Measurements from ENCODE around the gene INO80E. TPM values are rescaled to one million over a fixed set of nuclear protein-coding genes. Genes with fewer than 3 reads are reported as not detected.

The INO80E gene
- total RNA-seq, 4 donors from 2014 or later, result 45.4 to 74.8 (median 55.5) TPM

GRCh38 chr16:30006659-30007377, 10.8 kb downstream of the INO80E start:
- Histone ChIP-seq H3K4me1 (peaks cover 3 to 9% of the 10 kb centered on the region in 2 donors), H3K36me3 (no peaks in the 10 kb centered on the region), H3K4me3 (no peak overlapping the region), H3K27ac (no peak overlapping the region), H3K27me3 (peaks cover 30 to 34% (median 30%) of the 10 kb centered on the region in 3 donors), H3K9me3 (no peaks in the 10 kb centered on the region)
- no peak for ATAC-seq
- TF ChIP-seq POLR2A (IDR thresholded peaks at IDR 0.05), result no peak
- TF ChIP-seq CTCF (IDR thresholded peaks at IDR 0.05 in 4 of 5, conservative IDR thresholded peaks at IDR 0.05 in 1 of 5), result no peak
- DNase-seq, result no peak
- intact Hi-C loops (cut with DNase I; ENCODE audit: low total_unique reads), result no loop called here
- in situ Hi-C loops (cut with MboI; ENCODE audit: low sequenced_read_pairs in 4 of 4), result loop anchor here in 1 of 4 donors (25.0 kb wide), 1 partner anchor 320 kb away; the partner anchor contains the start of gene QPRT

GRCh38 chr16:30007378-30007895, 11.4 kb downstream of the INO80E start:
- no peak for TF ChIP-seq POLR2A (IDR thresholded peaks at IDR 0.05)
- no peak for ATAC-seq
- intact Hi-C loops (cut with DNase I; ENCODE audit: low total_unique reads), result no loop called here
- no peak for DNase-seq
- Histone ChIP-seq H3K36me3 (no peaks in the 10 kb centered on the region), H3K4me3 (no peak overlapping the region), H3K27me3 (peaks cover 35 to 40% (median 36%) of the 10 kb centered on the region in 3 donors), H3K27ac (no peak overlapping the region), H3K4me1 (peaks cover 3 to 9% of the 10 kb centered on the region in 2 donors), H3K9me3 (no peaks in the 10 kb centered on the region)
- in situ Hi-C loops (cut with MboI; ENCODE audit: low sequenced_read_pairs in 4 of 4), result loop anchor here in 1 of 4 donors (25.0 kb wide), 1 partner anchor 320 kb away; the partner anchor contains the start of gene QPRT

GRCh38 chr16:30009085-30009862, 13.2 kb downstream of the INO80E start:
- H3K4me3 ChIP-seq, result no peak overlapping the region
- H3K27ac ChIP-seq, result no peak overlapping the region
- no peak for ATAC-seq
- intact Hi-C loops (cut with DNase I; ENCODE audit: low total_unique reads) (no loop called here), in situ Hi-C loops (cut with MboI; ENCODE audit: low sequenced_read_pairs in 4 of 4) (loop anchor here in 1 of 4 donors (25.0 kb wide), 1 partner anchor 322 kb away; the partner anchor contains the start of gene QPRT)
- no peaks in the 10 kb centered on the region for H3K9me3 ChIP-seq
- H3K4me1 ChIP-seq, result peaks cover 3 to 9% of the 10 kb centered on the region in 2 donors
- no peak for DNase-seq
- H3K36me3 ChIP-seq, result no peaks in the 10 kb centered on the region
- TF ChIP-seq POLR2A (IDR thresholded peaks at IDR 0.05), result no peak
- no peak for TF ChIP-seq CTCF (IDR thresholded peaks at IDR 0.05 in 4 of 5, conservative IDR thresholded peaks at IDR 0.05 in 1 of 5)
- H3K27me3 ChIP-seq, result peaks cover 36 to 40% (median 37%) of the 10 kb centered on the region in 3 donors

- Histone ChIP-seq H3K4me1 (peaks cover 3 to 9% of the 10 kb centered on the region in 2 donors), H3K27ac (no peak overlapping the region), H3K27me3 (peaks cover 36 to 40% (median 37%) of the 10 kb centered on the region in 3 donors), H3K4me3 (peak overlapping the region in 3 of 4 donors; percentile 7 to 23 (median 18)), H3K9me3 (no peaks in the 10 kb centered on the region), H3K36me3 (no peaks in the 10 kb centered on the region)
- no peak for TF ChIP-seq POLR2A (IDR thresholded peaks at IDR 0.05)
- TF ChIP-seq CTCF (IDR thresholded peaks at IDR 0.05 in 4 of 5, conservative IDR thresholded peaks at IDR 0.05 in 1 of 5), result no peak
- no peak for DNase-seq
- intact Hi-C loops (cut with DNase I; ENCODE audit: low total_unique reads) (no loop called here), in situ Hi-C loops (cut with MboI; ENCODE audit: low sequenced_read_pairs in 4 of 4) (loop anchor here in 1 of 4 donors (25.0 kb wide), 1 partner anchor 323 kb away; the partner anchor contains the start of gene QPRT)
- no peak for ATAC-seq
These were observed 14.2 kb downstream of the INO80E start for GRCh38 chr16:30009990-30010843.

Data from gastrocnemius medialis (tissue), 4 donors.